ENCODE results near the gene DRC1. TPM values are rescaled to one million over a fixed set of nuclear protein-coding genes. Genes with fewer than 3 reads are reported as not detected.

Gene DRC1
- total and polyA plus RNA-seq, 2 of the 4 experiments (the other 2 are of a cell fraction): 0.18 TPM; not detected in 1

DNA sequence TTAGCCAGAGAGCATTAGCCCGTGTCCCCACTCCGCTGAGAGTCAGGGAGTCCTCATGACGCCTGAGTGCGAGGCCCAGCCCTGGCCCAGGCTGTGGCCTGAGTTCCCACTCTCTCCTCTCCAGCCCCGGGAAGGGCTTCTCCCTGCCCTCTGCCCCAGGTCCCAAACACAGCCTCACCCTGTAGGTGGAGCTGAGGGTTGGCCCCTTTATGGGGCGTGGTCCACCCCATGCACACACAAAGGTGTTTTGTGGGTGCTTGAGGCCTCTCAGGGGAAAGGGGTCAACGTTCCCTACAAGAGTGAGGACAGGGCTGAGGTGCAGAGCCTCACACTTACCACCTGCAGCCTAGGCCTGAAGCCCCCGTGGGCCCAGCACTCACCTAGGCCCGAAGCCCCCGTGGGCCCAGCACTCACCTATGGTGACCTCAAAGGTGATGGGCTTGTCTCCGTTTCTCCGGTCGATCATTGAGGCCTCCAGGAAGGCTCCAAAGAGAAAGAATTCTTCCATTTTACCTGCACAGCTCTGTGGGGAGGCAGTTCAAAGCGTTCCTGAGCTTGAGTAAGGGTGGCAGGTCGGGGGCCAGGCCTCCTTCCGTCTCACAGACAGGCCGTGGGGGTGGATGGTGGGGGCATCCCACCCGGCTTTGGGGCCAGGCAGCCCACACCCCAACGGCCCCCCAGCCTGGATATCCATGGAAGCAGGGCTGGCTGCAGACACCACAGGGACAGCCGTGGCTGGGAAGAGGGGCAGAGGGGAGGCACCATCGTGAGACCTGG, 78.3 kb downstream of the DRC1 start:
- Histone ChIP-seq H3K4me2 (ENCODE audit: low read depth, low read length) (no peak overlapping the region), H2BK20ac (ENCODE audit: low read depth, low read length) (no peak overlapping the region), H3K9me3 (ENCODE audit: control insufficient read depth, insufficient read depth, low read length) (no peaks in the 10 kb centered on the region), H4K8ac (ENCODE audit: low read depth in 2 of 2, low read length in 2 of 2) (no peak overlapping the region), H2AK9ac (replicated peaks; ENCODE audit: low read depth, low read length, poor library complexity) (no peak overlapping the region), H4K91ac (ENCODE audit: insufficient read depth, low read depth, low read length) (no peak overlapping the region), H4K20me1 (ENCODE audit: insufficient read depth, low read length) (no peaks in the 10 kb centered on the region), H3K14ac (replicated peaks; ENCODE audit: low read depth, low read length) (no peak overlapping the region), H2BK15ac (ENCODE audit: low read depth, low read length) (no peak overlapping the region), H3K18ac (ENCODE audit: low read depth, low read length) (no peak overlapping the region), H3K27me3 (ENCODE audit: control insufficient read depth, insufficient read depth, low read length) (peaks cover 14% of the 10 kb centered on the region; the same call in 1 of the 2 replicates), H3K27ac (ENCODE audit: insufficient read depth, low read length) (no peak overlapping the region), H2AFZ (replicated peaks; ENCODE audit: low read length, poor library complexity) (no peak overlapping the region), H3K56ac (ENCODE audit: extremely low read depth, insufficient read depth, low read length) (no peak overlapping the region), H3K4me3 (ENCODE audit: insufficient read depth, low read depth, low read length) (no peak overlapping the region), H3K9ac (ENCODE audit: low read depth, low read length) (no peak overlapping the region), H2AK5ac (ENCODE audit: low read depth, low read length) (no peak overlapping the region), H4K5ac (ENCODE audit: low read depth, low read length) (no peak overlapping the region), H3K4me1 (ENCODE audit: control insufficient read depth, insufficient read depth, low read length) (no peaks in the 10 kb centered on the region), H3K4ac (ENCODE audit: low read depth, low read length) (no peak overlapping the region), H2BK5ac (ENCODE audit: low read depth, low read length, poor library complexity, severe bottlenecking) (no peak overlapping the region), H2BK120ac (ENCODE audit: low read depth, low read length) (no peak overlapping the region), H3K79me1 (ENCODE audit: low read depth in 1 of 2, low read length in 2 of 2) (no peaks in the 10 kb centered on the region), H3K9me1 (ENCODE audit: insufficient read depth, low read length) (peaks cover 6% of the 10 kb centered on the region), H3K23ac (ENCODE audit: low read depth, low read length) (no peak overlapping the region), H3K36me3 (ENCODE audit: control insufficient read depth, insufficient read depth, low read length) (no peaks in the 10 kb centered on the region)
- dilution Hi-C loops (cut with HindIII; ENCODE audit: low sequenced_read_pairs, unreplicated experiment): no loop called here
- ChIA-PET CTCF (no interaction called here), POLR2A (ENCODE audit: unreplicated experiment) (no interaction called here)
- intact Hi-C loops (cut with micrococcal nuclease): loop anchor here (5.0 kb wide), 1 partner anchor 237 kb away; no protein-coding TSS in a partner anchor
- no peak for ATAC-seq (ENCODE audit: low read depth)
- DNase-seq: no peak
- in situ Hi-C loops (cut with MboI; ENCODE audit: low sequenced_read_pairs): no loop called here
- BruUV-seq (replicated peaks): no TSS peak
- TF ChIP-seq, protein P1, sequence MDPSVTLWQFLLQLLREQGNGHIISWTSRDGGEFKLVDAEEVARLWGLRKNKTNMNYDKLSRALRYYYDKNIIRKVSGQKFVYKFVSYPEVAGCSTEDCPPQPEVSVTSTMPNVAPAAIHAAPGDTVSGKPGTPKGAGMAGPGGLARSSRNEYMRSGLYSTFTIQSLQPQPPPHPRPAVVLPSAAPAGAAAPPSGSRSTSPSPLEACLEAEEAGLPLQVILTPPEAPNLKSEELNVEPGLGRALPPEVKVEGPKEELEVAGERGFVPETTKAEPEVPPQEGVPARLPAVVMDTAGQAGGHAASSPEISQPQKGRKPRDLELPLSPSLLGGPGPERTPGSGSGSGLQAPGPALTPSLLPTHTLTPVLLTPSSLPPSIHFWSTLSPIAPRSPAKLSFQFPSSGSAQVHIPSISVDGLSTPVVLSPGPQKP (IDR thresholded peaks at IDR 0.05; ENCODE audit: borderline replicate concordance, low read depth, low read length): no peak
- no peak for TF ChIP-seq MAFK (IDR thresholded peaks at IDR 0.05; ENCODE audit: low read depth, low read length)
- TF ChIP-seq RAD21 (IDR thresholded peaks at IDR 0.05; ENCODE audit: low read length): no peak
- TF ChIP-seq, protein P2, sequence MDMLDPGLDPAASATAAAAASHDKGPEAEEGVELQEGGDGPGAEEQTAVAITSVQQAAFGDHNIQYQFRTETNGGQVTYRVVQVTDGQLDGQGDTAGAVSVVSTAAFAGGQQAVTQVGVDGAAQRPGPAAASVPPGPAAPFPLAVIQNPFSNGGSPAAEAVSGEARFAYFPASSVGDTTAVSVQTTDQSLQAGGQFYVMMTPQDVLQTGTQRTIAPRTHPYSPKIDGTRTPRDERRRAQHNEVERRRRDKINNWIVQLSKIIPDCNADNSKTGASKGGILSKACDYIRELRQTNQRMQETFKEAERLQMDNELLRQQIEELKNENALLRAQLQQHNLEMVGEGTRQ (IDR thresholded peaks at IDR 0.05; ENCODE audit: low read depth, low read length): no peak
- no peak for TF ChIP-seq SMC3 (IDR thresholded peaks at IDR 0.05; ENCODE audit: low read depth, low read length)
- no peak for TF ChIP-seq NFE2L2 (IDR thresholded peaks at IDR 0.05; ENCODE audit: low read depth, low read length)
- TF ChIP-seq POLR2A (IDR thresholded peaks at IDR 0.05; ENCODE audit: low read depth, low read length): no peak
- TF ChIP-seq BHLHE40 (IDR thresholded peaks at IDR 0.05; ENCODE audit: low read depth, low read length): no peak
- no peak for TF ChIP-seq MXI1 (IDR thresholded peaks at IDR 0.05; ENCODE audit: borderline replicate concordance, low read depth, low read length)
- 70% methylated on average over 2 of the region's 21 CpGs; no CpG with 5 or more reads in 1 of the 2 experiments for WGBS, 2 experiments (ENCODE audit: extremely low coverage in 2 of 2, insufficient read length in 1 of 2)
